Middle frontal gyrus (tissue), 1 donor: ENCODE data around the gene PDGFRA.
A peak's percentile ranks its signal among the peaks of the same experiment; 100 is the strongest.
"Not testable (repeated sequence)": the region's sequence is repeated elsewhere in the genome, so short reads cannot be mapped to it uniquely, and the experiment has no call there.

Experiments
- DNase-seq: peaks from one replicate; pipeline ENCODE4 v3.0.0-alpha.2; 2015; ENCODE audit warnings: low spot score; ENCODE audit errors: extremely low spot score

The PDGFRA gene

DNA sequence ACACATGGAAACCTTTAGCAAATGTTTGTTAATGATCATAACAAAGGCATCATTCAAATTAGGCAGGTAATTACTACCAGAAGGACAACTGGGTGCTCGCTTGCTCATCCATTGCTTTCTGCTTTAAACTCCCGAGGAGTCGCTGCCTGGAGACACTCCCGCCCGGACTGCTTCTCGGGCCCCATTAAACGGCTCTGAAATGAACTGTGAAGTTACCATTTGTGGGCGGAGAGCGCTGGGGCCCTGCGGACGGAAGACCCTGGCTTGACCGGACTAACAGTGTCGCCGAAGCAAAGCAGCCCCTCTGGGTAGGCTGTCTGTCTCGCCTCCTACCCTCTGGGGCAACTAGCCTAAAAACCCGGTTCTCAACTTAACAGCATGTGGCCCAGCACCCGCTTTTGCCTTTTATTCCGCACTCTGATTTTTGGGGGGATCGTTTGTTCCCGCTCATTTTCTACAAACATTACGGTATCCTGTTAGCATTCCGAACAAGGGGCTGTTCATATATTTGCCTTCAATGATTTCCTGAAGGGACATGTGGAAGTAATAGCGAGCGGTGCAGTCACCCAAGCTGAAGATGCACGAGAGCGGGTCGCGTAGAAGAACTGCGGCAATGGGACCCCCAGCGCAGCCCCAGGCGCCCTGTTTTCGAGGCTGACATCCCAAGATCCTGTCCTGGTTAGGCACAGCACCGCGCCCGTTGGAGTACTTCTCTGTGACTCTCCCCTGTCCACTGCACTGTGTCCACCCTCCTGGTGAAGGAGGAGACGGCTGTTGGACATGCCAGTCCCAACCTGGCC is 1.6 kb upstream of the PDGFRA start:
- DNase-seq: no peak

DNA sequence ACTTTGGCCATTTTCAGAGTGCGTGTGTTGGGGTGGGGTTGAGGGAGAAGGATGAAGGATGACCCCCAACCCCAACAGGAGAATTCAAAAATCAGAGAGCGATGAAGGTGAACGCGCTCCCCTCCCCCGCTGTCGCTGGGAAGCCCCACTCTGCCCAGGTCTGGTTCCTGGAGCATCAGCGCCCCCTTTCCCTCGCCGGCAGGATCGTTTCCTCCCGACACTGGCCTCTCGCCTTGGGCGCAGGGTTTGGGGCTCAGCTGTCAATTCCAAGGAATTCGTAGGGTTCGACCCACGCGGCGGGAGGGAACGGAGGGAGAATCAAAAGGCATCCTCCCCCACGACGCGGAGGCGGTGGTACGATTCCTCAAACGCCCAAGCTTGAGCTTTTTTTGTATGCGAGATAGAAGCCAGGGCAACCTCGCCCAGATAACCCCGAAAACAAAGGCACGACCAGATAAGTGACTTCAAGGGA is 1.0 kb upstream of the PDGFRA start:
- no peak for DNase-seq

DNA sequence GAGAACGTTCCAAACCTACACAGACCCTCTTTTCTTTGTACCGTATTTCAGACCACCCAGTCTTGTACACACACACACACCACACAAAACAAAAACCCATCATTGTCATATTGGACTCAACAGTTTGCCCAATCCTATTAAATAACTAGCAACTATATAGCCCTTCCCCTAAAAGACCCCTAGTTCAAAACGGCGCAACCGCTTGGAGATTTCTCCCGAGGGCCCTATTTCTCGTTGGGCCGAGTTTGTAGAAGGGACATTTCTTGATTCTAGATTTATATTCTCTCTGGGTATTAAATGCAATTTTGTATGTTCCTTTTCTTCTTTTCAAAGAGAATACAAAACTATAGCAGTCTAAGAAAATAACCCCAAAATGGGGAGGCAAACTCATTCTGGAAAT is 547 bp upstream of the PDGFRA start:
- DNase-seq: no peak

DNA sequence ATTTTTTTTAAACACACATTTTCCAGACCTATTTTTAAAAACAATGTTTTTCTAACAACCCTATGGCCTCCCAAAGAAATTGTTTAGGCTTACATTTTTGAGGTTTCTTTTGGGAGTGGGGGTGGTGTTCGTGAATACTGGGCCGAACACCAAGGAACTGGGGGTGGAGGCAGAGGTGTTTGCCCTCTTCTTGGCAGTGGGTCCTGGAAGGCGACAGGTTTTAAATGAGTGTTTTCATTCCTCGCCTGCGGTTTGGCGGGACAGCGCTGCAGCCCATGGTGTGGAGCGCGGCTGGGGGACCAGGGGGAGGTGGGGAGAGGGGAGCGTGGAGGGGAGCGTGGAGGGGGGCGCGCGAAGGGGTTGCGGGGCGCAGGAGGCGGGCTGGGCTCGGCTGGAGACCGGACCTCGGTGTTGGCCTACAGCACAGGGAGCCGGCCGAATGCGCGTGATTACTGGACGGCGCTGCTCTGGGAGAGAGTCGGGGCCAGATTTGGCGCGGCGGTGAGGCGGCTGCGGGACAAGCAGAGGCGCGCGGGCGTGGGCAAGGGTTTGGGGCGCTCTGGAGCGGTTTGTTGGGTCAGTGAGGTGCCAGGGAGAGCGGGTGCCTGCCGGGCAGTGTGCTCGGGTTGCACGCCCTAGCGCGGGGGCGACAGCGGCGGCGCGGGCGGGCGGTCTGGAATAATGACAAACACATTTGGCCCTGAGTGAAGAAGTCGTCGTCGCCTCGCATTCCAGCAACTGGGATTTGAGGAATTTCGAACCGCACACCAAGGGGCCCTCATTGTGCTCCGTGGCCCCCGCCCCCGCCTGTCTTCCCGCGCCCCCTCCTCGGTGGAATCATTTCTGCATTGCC is 764 bp downstream of the PDGFRA start:
- no peak for DNase-seq

DNA sequence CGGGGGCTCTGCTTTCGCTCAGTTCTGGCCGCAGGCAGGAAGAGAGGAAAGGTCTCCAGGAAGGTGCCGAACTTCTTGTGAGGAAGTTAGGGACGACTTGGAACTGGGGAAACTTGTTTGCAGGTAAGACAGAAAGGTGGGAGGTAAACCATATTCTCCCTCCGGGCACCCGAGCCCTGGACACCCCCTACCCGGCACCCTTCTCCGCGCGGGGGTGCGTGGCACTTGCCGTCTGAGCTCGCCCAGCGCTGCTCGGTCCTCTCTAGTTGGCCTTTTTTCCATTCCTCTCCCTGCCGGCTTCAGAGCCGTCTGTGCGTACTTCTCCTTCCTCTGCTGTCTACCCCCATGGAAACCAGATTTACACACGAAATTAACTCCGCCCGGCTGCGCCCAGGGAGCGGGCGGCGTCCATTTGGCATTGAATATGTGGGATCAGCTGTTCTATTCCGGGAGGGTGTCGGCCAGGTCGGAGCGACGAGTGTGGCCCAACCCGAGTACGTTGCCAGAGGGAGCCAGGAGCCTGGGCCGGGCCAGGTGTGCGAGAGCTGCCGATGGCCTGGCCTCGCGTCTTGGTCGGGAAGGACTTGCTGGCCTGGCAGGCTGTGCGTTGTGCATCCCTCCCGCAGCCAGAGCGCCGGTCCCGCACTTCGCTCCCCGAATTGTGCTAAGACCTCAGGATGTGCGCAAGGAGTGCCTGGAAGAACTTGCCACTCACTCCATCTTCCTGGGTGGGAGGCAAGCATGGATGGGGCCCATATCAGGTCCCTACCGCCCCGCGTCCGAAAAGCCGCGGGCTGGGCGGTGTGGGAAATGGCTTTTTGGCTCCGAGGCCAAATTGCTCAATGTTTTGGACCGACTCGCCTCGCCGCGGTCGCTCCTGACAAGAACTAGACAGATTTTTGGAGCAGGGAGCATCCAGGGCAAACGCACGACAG is 1.7 kb downstream of the PDGFRA start:
- DNase-seq: no peak

DNA sequence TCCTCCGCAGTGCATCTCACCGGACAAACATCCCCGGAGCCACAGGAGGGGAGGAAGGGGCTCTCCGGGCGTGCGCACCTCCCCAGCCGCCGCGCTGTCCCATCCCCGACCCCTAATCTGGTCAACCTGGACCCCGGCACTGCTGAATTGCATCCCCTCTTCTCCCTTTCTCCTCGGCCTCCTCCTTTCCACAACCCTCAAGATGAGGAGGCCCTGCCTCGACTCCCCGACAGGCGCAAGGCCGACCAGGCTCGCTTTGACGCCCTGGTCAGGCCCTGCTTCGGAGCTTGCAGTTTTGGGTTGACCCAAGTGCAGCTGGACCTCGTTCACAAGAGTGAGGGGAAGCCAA is 2.3 kb downstream of the PDGFRA start:
- no peak for DNase-seq

DNA sequence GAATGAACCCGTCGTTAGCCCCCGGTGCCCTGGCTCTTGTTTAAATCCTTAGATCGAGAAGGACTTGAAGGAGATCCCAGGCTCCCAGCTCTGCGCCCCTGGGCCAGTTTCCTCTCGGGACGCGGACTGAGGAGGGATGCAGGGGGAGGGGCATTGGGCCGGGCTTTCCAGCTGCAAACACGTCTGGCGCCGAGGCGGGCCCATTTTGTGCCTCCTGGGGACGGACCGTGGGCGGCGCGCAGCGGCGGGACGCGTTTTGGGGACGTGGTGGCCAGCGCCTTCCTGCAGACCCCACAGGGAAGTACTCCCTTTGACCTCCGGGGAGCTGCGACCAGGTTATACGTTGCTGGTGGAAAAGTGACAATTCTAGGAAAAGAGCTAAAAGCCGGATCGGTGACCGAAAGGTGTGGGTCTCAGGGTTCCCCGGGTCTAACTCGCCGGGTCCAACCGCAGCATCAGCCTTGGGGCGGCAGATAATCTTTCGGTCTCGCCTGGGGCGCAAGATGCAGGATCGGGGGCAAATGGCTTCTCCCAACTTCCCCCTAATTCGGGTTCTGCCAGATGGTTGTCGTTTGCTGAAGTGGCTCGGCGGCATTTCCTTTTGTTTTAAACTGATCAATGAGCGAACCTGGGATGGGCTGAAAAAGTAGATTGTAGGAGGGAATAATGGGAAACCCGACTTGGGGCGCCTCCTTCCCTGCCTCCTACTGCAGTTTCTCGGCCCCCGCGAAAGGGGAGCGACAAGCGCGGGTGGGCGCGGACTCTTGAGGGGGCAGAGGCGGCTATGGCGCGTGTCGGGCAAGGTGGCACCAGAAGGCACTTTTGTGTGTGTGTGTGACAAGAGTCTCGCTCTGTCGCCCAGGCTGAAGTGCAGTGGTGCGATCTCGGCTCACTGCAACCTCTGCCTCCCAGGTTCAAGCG is 2.9 kb downstream of the PDGFRA start:
- no peak for DNase-seq

DNA sequence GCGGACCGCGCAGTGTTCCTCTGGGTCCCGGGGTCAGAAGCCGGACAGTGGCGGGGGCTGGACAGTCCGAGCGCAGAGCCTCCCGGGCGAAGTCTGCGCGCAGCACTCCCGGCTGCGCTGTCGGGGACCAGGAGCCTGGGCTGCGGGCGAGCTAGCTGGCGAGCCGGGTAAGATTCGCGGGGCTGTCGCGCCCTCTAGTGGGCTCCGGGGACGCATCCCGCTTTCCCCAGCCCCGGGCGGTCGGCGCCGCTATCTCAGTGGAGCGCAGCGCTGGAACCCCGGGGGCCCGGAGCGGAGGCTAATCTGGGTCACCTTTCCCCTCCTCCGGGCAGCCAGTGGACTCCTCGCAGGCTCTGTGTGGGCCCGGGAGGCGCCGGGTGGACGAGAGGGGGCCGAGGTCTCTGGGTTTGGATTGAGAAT is 4.2 kb downstream of the PDGFRA start:
- DNase-seq: peak; percentile 84

DNA sequence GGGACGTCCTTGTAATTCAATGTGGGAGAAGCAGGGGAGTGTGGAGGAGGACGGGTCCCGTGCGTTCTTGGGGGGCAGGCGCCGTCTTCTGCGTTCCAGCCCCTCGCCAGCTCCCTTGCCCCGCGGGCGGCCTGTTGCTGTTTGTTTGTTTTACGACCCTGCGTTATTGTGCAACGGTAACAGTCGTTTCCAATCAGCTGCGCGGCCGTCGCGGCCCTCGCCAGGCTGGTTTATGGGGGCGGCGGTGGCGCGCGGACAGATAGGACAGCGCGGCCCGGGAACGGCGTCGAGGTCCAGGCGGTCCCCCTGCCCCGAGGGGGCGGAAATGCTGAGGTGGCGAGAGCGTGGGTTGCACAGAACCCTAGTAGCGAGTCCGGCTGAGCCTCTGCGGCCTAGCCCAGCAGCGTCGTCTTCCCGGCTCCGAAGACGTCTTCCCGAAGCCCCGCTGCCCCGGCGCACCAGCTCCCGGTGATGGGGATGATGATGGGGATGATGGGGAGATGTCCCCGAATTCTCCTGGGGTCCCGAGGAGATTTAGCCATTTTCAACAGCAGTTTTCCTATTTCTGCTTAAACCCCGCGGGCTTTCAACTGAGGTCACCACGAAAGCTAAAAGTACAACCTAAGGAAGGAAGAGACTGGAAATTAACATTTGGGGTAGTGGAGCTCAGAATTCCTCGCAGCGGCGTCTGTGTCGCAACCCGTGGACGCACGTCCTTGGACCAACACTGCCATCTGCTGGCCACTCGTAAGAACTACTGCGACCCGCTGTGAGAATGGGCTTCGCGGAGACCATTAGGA is 4.8 kb downstream of the PDGFRA start:
- peak; percentile 67 for DNase-seq

DNA sequence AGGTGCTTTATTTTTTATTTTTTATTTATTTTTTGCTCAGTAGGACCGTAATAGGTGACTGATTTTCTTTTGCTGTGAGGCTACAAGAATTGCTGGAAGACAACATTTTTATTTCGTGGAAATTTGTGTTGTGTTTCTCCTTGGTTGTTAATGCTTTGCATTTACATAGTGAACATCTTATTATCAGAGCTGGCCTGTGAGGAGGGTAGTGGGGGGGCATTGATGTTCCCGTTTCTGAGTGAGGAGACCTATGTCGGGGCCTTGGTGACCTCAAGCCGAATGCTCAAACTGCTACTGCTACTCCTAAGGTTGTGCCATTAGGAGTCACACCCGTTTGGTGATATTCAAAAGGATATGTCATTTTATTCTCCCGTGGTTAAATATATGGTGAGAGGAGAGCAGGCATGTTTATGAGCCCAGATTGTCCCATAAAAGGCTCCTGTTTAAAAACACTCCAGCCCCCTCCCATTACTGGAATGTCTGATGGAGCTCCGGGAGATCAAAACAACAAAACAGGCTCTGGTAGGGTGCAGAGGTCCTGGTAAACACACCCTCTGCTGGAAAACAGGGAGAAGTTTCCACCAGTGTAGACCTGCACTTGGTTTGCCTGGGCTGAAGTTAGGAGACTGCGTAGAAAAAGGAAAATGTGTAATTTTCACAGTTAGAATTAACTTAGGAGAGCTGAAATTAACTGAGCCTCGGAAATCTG is 5.6 kb downstream of the PDGFRA start:
- no peak for DNase-seq

DNA sequence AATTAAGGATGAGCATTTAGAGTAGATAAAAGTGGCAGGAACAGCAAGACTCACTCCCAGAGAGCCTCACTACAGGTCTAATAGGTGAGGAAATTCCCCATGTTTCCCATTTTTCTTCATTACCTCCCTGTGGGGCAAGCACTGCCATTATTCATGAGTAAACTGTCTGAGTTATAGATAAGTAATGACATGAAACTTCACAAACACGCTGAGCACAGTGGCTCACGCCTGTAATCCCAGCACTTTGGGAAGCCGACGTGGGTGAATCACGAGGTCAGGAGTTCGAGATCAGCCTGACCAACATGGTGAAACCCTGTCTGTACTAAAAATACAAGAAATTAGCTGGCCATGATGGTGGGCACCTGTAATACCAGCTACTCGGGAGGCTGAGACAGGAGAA is 7.2 kb downstream of the PDGFRA start:
- DNase-seq: not testable (repeated sequence)

DNA sequence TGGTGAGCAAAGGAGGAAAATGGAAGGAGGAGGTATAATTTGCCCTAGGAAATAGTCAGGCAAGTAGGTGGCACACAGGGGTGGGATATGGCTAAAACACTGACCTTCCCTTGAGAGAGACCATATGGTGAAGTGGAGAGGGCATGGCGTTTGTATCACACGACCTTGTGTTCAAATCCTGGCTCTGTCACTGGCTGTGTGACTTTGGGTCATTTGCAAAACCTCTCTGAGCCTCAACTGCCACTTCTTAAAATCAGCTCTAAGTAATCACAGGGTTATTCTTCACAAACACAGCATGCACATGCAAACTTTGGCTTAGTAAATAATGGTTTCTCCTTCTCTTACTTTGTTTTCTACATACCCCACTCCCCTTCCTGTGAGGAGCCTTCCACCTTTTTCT is 8.7 kb downstream of the PDGFRA start:
- DNase-seq: no peak

DNA sequence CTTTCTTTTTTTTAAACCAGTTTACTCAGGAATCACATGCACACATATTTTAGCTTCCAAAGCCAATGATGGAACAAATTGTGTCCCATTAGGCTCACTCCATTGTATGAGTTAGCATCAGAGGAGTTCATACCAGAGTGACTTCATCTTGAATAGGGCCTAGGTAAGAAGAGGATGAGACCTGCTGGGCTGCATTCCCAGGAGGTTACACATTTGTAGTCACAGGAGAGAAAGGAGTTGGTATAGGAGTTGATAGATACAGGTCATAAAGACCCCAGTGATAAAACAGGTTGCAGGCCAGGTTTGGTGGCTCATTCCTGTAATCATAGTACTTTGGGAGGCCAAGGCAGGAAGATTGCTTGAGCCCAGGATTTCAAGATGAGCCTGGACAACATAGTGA is 9.3 kb downstream of the PDGFRA start:
- no peak for DNase-seq

DNA sequence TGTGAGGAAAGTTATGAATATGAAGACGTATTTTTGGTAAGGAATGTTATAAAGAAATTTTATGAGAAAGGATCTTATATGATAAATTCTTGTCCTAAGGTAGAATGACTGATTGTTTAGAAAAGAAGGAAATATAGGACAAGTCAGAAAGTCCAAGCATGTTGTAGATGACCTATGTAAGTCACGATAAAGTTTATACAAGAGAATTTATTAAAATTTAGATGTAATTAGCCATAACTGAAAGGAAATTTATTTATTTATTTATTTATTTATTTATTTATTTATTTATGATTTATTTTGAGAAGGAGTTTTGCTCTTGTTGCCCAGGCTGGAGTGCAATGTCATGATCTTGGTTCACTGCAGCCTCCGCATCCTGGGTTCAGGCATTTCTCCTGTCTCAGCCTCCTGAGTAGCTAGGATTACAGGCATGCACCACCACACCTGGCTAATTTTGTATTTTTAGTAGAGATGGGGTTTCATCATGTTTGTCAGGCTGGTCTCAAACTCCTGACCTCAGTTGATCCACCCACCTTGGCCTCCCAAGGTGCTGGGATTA is 12.3 kb downstream of the PDGFRA start:
- not testable (repeated sequence) for DNase-seq

DNA sequence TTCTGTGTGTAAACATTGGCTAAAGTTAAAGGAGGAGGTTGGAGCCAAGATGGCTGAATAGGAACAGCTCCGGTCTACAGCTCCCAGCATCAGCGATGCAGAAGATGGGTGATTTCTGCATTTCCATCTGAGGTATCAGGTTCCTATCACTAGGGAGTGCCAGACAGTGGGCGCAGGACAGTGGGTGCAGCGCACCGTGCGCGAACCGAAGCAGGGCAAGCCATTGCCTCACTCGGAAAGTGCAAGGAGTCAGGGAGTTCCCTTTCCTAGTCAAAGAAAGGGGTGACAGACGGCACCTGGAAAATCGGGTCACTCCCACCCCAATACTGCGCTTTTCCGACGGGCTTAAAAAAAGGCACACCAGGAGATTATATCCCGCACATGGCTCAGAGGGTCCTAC is 14.4 kb downstream of the PDGFRA start:
- DNase-seq: not testable (repeated sequence)

DNA sequence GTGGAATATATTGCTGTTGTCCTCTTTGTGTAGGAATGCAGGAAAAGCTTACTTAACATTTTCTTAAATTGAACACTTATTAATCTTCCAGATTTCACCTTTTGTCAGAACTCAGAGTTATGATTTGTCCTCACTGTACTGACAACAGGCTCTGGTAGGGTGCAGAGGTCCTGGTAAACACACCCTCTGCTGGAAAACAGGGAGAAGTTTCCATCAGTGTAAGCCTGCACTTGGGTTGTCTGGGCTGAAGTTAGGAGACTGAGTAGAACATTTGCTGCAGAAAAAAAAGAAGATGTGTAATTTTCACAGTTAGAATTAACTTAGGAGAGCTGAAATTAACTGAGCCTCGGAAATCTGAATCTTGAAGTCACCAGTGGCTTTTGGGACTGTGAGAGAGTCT is 23.2 kb downstream of the PDGFRA start:
- DNase-seq: not testable (repeated sequence)

DNA sequence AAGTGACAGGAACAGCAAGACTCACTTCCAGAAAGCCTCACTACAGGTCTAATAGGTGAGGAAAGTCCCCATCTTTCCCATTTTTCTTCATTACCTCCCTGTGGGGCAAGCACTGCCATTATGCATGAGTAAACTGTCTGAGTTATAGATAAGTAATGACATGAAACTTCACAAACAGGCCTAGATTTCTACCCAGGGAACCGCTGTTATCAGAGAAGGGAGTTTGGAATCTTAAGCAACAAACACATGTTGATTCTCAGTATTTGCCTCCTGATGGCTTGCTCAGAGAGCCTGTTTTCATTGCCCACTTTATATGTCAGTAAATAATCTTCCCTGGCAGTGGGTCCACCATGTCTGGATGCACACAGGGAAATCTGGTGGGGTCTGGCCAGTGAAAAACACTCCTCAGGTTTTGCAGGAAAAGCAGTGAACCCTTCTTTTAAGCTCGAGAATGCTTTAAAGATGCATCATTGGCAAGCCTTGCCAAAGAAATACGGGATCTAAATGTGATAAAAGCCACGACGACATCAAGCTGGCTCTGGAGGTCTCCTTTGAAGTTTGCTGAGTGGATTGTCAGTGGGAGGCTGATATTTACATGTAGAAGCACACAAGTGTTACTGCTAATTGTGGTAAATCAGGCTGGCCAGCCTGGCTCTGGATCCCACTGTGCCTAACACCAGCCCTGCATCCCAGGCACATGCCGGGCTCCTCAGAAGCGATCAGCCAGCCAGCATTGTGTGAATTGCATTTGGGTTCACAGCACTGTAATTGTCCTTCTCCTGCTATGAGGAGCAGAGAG is 25.2 kb downstream of the PDGFRA start:
- DNase-seq: no peak

DNA sequence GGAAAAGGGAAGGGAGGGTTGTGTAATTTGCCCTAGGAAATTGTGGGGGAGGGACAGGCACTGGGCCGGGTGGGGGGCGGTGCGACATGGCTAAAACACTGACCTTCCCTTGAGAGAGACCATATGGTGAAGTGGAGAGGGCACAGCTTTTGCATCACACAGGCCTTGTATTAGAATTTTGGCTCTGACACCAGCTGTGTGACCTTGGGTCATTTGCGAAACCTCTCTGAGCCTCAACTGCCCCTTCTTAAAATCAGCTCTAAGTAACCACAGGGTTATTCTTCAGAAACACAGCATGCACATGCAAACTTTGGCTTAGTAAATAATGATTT is 25.8 kb downstream of the PDGFRA start:
- no peak for DNase-seq
